Daoy (cell line): Measurements from ENCODE around the gene UMAD1. TPM values are rescaled to one million over a fixed set of nuclear protein-coding genes. Genes with fewer than 3 reads are reported as not detected.
"Not testable (repeated sequence)": the region's sequence is repeated elsewhere in the genome, so short reads cannot be mapped to it uniquely, and the experiment has no call there.

ENCODE experiments used
- DNase-seq: peaks from one replicate; pipeline ENCODE4 v3.0.0-alpha.2; 2015; ENCODE audit warnings: low read depth
- total RNA-seq: library from RNA; depleted of rRNA; stranded (reverse); fragments of >200 nt; shearing (Covaris generic); gene quantifications from 2 replicates; pipeline ENCODE4 v1.2.3, GENCODE V29; 2014

Gene UMAD1
- total RNA-seq, 1 experiment from 2014 or later, result 22.9 TPM

GRCh38 chr7:7652798-7653540 lies 12.4 kb downstream of the UMAD1 start:
- no peak for DNase-seq

DNA sequence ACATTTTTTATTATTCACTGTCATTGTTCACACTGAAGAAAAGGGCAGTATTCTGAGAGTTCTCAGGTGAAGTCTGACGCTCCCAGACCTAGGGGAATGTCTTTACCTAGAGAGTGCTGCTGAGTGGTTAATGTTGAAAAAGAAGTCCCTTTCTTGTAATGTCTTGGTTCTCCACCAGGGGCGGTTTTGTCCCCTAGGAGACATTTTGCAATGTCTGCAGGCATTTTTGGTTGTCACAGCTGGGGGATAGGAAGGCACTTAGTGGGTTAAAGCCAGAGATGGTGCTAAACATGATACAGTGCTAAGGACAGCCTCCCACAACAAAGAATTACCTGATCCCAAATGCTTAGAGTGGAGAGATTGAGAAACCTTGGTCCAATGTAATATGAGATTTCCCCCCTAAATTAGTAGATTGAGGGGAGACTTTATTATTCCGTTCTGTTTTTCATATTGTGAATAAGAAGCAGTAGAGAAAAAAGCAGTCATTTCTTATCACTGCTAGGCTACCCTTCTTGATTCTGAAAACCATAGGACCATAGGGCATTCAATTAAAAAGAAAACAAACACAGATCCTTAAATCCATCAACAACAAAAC lies 13.1 kb downstream of the UMAD1 start:
- DNase-seq, result peak; percentile 23

DNA sequence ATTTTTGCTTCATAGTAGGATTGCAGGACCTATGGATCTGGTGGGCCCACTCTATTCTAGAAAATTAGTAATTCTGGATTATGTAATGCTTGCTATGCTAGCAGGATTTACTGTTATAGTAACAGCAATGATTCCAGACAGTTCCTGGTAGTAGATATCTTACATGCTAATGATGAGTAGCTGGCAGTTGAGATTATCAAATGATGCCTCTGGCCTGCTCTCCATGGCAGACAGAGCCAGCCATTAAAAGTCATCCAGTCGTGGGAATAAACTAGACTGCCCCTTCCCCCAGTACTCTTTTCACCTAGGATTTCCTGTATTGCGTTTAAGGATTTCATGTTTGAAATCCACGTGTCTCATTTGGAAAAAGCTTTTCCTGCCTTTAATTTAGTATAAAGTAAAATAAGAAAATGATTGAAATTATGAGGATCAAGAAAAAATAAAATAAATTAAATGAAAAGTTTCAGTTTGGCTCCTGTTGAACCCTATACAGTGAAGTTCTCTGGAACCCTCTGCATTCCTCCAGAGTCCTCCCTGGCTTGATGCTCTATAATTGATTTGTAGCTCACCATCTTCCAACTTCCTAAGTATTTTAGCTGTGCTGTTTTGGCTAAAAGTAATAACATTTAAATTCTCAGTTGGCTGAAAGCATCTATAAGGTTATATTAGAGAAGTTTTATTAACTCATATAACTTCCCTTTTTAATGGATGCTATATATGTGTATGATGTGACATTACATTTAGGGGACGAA lies 14.6 kb downstream of the UMAD1 start:
- DNase-seq, result no peak

GRCh38 chr7:7656459-7656858 lies 15.9 kb downstream of the UMAD1 start:
- DNase-seq, result not testable (repeated sequence)

- no peak for DNase-seq
Measured at GRCh38 chr7:7662527-7662926, 22.0 kb downstream of the UMAD1 start.

DNA sequence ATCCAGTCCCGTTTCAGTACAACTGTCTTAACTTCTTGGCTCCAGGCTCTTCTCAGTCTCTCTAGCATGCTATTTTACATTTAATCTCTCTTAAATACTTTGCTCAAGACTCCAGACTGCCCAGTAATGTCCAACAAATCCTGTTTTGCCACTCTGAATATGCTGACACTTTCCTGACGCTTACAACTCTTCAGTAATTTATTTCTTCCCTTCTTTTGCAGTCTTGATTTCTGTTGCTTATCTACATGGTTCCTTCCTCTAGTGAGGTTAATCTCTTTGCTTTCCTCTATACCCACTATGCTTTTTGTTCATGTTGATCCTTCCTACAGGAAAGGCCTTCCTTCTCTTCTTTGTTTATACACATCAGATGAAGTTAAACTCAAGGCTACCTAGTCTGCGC lies 23.7 kb downstream of the UMAD1 start:
- no peak for DNase-seq

- no peak for DNase-seq
Measured at GRCh38 chr7:7665031-7665430, 24.5 kb downstream of the UMAD1 start.

GRCh38 chr7:7667187-7667586 lies 26.6 kb downstream of the UMAD1 start:
- DNase-seq, result no peak

- no peak for DNase-seq
Measured at GRCh38 chr7:7668706-7669105, 28.2 kb downstream of the UMAD1 start.

- DNase-seq, result no peak
Measured at GRCh38 chr7:7670490-7670889, 29.9 kb downstream of the UMAD1 start.

- DNase-seq, result no peak
Measured at GRCh38 chr7:7671361-7671760, 30.8 kb downstream of the UMAD1 start.

DNA sequence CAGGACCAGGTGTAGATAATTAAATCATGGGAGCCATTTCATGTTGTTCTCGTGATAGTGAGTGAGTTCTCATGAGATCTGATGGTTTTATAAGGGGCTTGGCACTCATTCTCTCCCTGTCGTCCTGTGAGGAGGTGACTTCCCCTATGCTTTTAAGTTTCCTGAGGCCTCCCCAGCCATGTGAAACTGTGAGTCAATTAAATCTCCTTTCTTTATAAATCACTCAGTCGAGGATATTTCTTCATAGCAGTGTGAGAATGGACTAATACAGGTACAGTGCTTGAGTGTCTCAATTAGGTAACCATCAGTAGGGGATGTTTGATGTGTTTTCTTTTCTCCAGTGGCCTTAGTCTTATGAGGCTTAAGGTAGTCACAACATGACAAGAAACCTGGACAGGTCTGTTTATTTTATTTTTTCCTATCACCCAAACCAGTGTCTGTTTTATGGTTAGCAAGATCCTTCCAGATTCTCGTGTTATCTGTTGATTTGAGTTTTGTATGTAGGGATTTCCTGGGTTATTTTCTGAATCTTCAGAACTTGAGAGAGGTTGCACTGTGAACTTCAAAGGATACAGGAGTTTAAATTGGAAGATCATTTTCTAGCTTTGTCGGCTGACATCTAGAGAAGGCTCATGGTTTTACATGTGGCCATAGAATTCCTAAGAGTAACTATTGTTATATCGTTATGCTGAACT lies 32.1 kb downstream of the UMAD1 start:
- no peak for DNase-seq

DNA sequence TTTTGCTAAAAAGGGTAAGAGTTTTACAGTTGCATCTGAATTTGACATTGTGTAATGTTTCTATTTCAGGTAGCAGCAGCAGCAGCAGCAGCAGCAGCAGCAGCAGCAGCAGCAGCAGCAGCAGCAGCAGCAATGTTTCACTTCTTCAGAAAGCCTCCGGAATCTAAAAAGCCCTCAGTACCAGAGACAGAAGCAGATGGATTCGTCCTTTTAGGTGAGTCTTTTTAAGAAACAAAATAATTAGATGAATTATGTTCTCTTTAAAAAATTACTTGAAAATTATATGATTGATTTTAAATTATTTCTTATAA lies 32.6 kb downstream of the UMAD1 start:
- no peak for DNase-seq

- no peak for DNase-seq
Measured at GRCh38 chr7:7675686-7676085, 35.1 kb downstream of the UMAD1 start.

GRCh38 chr7:7679640-7680039 lies 39.1 kb downstream of the UMAD1 start:
- not testable (repeated sequence) for DNase-seq

DNA sequence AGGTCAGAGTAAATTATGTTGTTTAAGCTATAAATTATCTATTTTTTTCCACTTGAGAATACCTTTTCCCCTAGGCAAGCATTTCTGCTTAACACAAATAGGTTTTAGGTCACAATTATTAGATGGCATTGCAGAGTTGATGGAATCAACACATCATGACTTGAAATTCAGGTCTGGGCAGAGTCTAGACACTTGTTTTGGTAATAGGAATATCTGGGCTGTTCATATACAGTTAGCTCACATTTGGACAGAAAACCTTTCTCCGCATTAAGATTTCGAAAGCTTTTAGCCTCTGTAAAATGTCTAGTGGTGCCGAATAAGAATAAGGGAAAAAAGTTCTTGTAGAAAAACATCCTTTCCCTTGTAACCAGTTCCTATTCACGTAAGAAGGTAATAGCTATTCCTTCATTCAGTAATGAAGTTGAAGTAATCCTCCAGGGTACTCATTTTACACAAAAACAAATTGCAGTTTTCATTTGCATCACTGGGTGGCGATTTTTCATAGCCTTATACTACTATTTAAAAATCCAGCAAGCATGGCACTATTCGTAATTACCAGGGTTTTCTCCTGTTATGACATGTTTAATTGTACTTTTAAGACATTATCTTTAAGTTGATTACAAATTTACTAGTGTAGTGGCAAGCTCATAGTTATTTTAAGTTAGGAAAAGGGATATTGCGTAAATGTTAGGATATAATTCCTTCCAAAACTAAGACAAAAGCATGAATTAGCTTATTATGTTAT lies 40.8 kb downstream of the UMAD1 start:
- peak; percentile 38 for DNase-seq

- no peak for DNase-seq
Measured at GRCh38 chr7:7681936-7682329, 41.4 kb downstream of the UMAD1 start.

DNA sequence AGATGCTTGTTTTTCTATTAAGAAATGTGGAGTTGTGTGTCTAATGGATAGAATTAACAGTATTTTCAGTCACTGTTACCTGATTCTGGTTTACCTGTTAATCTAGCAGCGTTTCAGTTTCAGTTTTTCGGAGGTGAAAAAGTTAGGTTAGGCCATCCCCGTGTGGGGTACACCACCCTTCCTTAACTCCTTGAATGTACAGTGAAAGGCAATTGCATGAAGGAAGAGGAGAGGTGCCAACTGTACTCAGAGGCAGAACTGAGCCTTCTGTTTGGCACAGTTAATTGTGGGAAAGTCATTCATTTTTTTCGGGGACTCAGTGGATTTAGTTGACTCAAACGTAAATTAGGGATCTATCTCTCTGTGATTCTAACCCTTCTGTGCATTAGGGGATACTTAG lies 42.3 kb downstream of the UMAD1 start:
- no peak for DNase-seq

GRCh38 chr7:7686811-7687508 lies 46.4 kb downstream of the UMAD1 start:
- DNase-seq, result no peak

- no peak for DNase-seq
Measured at GRCh38 chr7:7687800-7688199, 47.2 kb downstream of the UMAD1 start.

DNA sequence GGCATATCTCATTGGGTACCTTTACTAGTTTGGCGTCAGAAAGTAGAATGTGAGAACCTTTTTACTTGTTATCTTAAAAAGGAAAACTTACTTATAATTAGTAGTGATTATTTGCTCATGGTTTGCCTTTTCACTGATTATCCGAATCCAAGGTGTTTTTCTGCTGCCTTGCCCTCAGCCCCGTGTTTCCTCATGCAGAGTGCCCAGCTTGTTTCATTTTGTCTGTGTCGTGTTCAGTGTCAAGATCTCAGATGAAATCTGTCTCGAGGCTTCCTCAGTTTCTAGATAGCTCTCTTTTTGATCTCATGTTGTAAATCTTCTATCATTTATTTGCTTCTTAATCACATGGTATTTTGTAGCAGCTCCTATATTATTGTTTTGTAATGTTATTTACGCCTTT lies 47.8 kb downstream of the UMAD1 start:
- no peak for DNase-seq
